HG03457 (cell line): ENCODE measurements around the gene SENP3.
A peak's percentile ranks its signal among the peaks of the same experiment; 100 is the strongest.

Source experiments
- ATAC-seq: cut with Tn5 transposase; IDR thresholded peaks from one replicate; pipeline ENCODE4 v1.9.1; 2021; ENCODE audit warnings: moderate number of reproducible peaks; ENCODE audit not compliant: unreplicated experiment

SENP3 gene

DNA sequence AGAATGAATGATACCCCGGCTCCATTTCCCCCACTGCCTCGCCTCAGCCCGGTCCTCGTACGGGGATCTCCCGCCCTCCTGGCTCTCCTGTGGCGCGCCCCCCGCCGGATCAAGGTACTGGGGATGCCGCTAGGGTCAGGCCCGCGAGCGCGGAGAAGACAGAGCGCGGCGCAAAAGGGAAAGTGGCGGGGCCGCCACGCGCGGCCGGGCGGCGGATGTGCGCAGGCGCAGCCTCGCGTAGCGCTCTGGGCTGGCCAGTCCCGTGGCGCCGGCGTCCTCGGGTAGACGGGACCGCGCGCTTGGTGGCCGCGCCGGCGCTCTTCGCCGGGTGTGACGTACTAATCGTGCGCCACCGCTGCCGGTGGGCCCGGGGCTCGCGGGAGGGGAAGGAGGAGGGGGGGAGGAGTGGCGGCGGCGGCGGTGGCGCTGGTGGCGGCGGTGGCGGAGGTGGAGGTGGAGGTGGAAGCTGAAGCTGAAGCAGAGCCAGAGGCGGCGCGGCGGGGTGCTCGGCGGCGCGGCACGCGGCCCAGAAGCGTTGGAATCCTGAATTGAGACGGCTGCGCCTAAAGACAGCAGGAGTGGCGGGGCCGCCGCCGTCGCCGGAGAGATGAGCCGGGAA is at the start of gene SENP3:
Gene SENP3 (plus strand): TSS at position 331 of the 619 bp plus-strand sequence. CDS start 1,158 bp downstream, outside the sequence.
- ATAC-seq, result peak; percentile 31

DNA sequence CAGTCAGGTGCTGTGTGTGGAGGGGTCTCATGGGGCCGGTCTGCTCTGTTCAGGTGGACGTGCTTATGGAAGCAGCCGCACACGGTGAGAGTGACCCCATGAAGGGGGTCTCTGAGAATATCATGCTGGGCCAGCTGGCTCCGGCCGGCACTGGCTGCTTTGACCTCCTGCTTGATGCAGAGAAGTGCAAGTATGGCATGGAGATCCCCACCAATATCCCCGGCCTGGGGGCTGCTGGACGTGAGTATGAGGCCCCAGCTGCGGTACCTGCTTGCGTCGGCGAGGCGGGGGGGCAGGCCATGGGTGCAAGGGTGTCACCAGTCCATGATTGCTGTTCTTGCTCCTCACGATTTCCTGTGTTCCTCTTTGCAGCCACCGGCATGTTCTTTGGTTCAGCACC is 49.6 kb upstream of the SENP3 start:
- no peak for ATAC-seq

DNA sequence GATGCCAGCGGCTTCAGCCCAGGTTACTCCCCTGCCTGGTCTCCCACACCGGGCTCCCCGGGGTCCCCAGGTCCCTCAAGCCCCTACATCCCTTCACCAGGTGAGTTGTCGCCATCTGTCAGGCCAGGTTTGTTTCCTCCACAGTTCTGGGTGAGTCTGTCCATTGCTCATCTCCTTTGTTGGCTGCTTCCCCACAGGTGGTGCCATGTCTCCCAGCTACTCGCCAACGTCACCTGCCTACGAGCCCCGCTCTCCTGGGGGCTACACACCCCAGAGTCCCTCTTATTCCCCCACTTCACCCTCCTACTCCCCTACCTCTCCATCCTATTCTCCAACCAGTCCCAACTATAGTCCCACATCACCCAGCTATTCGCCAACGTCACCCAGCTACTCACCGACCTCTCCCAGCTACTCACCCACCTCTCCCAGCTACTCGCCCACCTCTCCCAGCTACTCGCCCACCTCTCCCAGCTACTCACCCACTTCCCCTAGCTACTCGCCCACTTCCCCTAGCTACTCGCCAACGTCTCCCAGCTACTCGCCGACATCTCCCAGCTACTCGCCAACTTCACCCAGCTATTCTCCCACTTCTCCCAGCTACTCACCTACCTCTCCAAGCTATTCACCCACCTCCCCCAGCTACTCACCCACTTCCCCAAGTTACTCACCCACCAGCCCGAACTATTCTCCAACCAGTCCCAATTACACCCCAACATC is 48.7 kb upstream of the SENP3 start:
- ATAC-seq, result no peak

DNA sequence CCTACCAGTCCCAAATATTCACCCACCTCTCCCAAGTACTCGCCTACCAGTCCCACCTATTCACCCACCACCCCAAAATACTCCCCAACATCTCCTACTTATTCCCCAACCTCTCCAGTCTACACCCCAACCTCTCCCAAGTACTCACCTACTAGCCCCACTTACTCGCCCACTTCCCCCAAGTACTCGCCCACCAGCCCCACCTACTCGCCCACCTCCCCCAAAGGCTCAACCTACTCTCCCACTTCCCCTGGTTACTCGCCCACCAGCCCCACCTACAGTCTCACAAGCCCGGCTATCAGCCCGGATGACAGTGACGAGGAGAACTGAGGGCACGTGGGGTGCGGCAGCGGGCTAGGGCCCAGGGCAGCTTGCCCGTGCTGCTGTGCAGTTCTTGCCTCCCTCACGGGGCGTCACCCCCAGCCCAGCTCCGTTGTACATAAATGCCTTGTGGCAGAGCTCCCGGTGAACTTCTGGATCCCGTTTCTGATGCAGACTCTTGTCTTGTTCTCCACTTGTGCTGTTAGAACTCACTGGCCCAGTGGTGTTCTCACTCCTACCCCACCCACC is 47.8 kb upstream of the SENP3 start:
- no peak for ATAC-seq

DNA sequence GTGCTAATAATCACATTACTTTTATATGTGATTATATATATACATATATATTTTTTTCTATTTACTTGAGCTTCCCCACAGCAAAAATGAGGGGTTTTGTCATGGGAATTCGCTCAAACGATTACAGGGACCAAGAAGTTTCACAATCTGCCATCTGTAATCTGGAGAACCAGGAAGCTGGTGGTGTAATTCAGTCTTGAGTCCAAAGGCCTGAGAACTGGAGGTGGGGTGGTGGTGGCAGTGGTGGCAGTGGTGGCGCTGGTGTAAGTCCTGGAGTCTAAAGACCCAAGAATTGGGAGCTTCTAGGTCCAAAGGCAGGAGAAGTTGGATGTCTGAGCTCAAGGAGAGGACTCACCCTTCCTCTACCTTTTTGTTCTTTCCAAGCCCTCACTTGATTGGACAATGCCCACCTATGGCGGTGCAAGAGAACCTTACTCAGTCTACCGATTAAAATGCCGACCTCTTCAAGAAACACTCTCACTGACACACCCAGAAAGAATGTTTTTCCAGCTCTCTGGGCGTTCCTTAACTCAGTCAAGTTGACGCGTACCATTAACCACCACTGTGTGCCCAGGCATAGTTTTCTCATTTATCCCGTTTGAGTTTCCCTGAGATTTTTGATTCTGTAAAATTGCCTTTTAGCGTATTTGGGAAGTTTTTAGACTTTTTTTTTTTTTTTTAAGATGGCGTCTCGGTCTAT is 45.7 kb upstream of the SENP3 start:
- no peak for ATAC-seq

DNA sequence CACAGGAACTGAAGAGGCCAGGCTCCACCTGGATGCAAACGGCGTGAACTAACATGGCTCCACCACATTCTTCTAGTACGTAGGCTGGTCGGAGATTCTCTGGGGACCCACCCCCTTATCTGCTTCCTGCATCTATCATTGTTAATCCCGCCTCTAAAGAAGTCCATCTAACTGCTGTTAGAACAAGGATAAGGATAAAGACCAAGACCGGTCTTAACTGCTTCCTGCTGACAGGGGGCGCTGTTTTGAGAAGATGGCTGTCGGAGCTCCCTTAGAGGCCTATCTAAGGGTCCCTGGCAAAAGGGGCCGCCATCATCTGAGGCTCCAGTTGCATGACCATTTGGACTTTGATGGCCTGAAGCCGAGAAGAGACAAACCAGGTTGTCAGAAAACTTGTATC is 38.7 kb upstream of the SENP3 start:
- no peak for ATAC-seq

DNA sequence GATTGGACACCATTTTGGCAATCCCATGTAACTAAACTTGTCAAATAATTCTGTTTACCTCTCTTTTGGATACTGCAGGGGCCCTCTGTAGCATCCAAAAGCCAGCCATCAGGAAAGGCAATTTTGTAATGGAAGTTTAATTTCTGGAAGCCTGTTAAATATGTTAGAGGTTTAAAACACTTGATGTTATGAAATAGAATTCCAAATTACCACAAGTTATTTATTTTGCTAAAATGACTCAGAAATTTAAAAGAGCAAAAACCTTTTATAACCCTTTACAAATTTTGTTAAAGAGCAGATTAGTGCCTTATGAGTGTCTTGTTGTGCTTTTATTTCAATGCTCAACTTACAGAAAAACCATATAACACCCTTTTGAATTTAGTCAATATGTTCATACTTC is 32.9 kb upstream of the SENP3 start:
- no peak for ATAC-seq

DNA sequence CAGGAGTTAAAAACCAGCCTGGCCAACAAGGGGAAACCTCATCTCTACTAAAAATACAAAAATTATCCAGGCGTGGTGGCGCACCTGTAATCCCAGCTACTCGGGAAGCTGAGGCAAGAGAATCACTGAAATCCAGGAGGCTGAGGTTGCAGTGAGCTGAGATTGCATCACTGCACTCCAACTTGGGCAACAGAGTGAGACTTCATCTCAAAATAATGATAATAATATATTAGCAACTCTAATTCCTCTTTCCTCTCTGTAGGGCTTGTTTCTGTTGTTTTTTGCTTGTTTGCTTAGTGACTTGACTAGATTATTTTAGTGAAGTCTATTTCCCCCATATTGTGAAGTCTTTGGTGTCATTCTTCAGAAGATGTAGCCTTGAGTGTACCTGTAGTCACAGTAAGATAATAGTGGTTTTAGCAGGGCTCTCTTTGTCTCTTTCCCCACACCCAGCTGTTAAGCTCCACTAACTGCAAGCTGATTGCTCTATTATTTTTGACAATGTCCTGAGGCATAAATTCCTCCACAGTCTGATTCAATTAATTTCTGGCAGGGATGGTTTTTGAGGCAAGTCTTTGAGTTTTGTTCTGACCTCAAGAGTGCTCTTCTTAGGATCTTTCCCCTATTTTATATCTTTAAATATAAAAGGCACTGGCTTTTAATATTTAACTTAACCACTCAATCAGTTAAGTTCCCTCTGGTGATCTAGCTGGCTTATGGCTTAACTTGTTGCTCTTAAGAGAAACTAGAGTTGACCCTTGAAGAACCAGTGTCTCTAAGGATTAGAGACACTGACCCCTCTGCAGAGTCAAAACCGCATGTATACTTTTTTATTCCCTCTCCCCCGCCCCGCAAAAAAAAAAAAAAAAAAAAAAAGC is 31.5 kb upstream of the SENP3 start:
- ATAC-seq, result no peak

DNA sequence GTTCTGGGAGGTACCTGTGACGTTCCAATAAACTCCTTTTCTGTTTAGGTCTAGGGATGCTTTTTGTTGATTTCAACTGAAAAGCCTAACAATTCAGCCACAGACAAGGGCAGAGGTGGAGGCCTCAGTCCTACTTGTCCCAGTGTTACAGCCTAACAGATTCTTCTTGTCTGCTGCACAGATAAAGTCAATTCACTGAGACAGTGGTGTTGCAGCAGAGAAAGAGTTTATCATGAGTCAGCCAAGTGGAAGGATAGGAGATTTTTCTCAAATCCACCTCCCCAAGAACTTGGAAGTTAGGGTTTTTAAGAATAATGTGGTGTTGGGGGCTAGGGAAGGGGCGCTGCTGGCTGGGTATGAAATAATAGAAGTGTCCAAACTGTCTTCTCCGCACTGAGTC is 23.7 kb upstream of the SENP3 start:
- no peak for ATAC-seq

DNA sequence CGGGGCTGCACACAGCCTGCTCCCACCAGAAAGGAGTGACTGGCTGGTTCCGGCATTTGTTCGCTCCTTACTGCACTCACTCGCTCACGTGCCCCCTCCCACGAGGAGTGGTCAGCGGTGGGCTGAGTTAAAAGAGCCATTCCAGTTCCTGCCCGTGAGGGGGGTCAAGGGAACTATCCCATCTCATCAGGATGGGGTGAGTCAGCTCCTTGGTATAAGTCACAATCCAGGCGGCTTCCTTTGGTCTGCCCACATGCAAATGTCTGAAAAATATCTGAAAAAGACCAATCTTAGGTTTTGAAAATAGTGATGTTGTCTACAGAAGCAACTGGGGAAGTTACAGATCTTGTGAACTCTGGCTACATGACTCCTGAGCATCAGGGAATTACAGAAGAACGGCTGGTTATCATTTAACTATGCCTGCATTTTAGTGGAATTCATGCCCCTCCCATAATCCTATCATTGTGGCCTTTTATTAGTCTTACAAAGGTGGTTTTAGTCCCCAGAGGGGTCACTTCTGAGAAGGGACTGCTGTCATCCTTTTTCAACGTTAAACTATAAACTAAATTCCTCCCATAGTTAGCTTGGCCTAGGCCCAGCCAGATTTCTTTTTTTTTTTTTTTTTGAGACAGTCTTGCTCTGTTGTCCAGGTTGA is 22.7 kb upstream of the SENP3 start:
- ATAC-seq, result no peak

DNA sequence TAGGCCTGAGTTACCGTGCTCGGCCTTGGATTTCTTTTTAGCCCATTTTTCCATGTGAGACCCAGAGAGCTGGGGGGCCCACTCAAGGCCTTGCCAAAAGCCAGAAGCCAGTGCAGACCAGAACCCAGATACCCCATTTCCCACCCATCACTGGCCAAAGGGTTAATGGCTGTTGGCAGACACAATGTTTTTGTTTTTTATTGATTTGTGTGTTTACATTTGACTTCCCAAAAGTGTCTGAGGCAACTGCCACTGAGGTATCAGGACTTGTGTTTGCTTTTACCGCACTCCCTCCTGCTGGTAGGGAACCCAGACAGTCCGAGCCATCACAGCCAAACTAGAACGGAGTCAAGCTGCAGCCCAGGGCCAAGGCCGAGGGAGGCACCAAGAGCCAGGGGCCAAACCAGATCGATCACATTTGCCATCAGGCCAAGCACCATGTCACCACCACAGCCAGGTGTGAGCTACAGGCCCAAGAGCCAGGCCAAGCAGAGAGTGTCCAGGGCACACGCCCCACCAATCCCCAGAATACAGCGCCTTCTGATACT is 20.6 kb upstream of the SENP3 start:
- no peak for ATAC-seq

DNA sequence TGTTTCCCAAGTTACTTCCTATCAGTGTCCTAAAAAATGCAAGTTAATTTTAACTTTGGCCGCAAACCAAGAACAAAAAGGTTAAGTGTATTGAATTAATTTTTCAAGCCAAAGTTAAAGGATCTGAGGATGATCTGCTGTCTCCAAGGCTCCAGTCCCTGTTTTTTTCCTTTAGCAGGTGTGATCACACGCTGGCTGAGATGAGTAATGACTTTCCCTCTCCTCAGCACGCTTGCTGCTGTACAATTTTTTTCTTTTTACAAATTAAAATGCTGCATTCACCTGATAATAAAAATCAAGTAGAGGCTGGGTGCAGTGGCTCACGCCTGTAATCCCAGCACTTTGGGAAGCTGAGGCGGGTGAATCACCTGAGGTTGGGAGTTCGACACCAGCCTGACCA is 16.8 kb upstream of the SENP3 start:
- no peak for ATAC-seq

DNA sequence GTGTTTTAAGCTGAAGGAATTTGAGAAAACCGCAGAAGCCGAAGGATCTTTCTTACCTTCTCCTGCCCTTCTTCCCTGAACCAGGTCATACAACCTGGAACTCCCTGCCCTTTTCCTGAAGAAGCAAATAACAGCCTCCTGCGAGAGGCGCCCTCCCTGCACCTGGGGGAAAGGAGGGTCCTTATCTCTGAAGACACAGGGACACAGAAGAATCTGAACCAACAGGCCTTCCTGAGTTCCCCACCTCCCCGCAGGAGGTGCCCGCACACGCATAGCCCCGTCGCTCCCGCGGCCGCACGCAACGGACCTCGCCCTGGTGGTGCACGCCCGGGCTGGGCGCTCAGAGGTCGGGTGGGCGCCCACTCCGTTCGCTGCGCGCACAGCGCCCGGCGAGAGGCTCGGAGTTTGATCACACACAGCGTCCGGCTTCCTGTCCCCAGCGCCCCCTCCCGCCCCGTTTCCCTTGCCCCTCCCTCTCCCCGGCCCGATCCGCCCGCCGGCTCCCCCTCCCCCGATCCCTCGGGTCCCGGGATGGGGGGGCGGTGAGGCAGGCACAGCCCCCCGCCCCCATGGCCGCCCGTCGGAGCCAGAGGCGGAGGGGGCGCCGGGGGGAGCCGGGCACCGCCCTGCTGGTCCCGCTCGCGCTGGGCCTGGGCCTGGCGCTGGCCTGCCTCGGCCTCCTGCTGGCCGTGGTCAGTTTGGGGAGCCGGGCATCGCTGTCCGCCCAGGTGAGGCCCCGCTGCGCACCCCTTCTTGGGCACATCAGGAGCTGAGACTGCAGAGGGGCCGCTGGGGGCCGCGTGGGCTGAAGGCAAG is 12.9 kb upstream of the SENP3 start, which contains the start of gene TNFSF12:
Gene TNFSF12 (plus strand): TSS at position 474 of the 816 bp plus-strand sequence. CDS start 96 bp downstream, at position 570.
- ATAC-seq, result no peak

DNA sequence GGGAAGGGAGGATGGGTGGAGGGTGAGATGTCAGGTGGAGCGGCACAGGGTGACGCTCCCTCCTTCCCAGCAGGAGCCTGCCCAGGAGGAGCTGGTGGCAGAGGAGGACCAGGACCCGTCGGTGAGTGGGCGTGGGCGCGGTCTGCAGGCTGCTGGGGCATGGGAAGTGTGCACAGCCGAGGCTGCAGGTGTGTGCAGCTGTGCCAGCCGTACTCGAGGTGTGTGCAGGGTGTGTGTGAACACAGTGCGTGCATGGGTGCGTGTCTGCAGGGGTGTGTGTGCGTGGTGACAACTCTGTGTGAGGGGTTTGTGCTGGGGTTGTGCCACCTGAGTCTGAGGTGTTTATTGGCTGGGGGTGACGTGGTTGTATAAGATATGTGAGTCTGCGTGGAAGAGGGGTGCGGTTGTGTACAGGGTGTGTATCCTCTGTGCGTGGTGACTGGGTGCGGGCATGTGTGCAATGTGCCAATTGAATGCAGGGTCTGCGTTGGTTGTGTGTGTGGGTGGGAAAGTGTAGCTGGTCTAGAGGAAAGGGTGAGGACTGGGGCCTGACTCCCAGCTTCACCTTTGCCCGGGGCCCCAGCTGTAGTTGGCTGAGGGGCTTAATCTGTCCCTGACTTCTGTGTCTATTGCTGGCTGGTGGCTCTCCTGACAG is 12.2 kb upstream of the SENP3 start:
- no peak for ATAC-seq

DNA sequence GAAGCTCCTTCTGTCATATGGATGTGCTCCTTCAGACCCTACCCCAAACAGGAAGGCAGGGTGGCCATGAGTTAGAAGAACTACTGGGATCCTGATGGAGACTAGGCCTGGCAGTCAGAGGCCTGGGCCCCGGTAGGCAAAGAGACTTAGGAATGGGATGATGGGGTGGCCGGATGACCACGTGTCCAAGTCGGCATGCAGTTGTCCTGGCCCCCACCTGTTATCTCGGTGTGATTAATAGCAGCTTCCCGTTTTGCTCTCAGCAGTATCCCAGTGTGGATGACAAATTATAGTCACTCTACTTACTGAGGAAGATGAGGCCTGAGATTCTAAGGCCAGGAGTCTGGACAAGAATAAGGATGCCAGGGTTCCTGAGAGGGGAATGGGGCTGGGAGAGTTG is 11.4 kb upstream of the SENP3 start:
- no peak for ATAC-seq

DNA sequence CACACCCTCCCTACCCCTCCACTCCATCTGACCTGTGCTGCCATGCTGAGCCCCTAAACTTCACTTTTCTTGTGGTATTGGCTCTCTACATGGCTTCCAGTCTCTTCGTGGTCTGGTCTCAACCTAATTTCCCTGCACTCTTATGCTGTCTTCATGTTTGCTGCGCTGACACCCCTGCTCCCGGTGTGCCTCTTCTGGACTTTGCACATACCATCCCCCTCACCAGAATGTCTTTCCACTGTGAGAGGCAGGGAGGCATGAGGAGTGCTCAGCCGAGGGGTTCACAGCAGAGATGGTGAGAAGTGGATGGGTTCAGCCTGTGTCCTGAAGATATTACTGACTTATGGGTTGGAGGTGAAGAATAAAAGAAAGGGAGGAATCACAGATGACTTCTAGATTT is 10.3 kb upstream of the SENP3 start:
- ATAC-seq, result no peak

DNA sequence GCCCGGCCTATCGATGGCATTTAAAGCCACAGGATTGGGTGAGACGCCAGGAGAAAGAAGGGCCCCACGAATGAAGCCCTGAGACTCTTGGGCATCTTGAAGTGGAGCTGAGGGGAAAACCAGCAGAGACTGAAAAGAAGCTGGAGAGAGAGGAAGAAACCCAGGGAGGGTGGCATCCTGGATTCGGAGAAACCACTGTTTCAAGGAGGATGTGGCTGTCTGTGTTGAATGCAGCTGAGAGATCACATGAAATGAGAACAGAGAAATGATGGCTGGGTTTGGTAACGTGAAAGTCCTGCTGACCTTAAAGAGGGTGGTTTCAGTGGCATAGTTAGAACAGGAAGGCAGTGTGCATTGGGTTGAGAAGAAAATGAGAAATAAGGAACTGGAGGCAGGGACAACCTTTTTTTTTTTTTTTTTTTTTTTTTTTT is 9.1 kb upstream of the SENP3 start:
- no peak for ATAC-seq

DNA sequence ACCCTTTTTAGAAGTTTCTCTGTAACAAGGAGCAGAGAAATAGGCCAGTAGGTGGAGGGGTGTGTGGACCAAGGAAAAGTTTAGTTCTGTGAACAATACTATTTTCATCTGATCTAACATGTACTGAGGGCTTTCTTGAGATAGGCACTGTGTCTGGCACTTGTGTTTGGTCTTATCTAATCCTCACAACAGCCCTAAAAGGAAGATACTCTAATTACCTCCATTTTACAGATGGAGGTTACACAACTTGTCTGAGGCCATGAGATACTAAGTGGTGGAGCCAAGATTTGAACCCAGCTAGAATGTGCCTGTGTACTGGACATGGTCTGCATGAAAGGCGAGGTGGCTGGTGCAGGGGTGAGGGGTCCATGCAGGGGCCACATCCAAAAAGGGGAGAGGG is 8.4 kb upstream of the SENP3 start:
- no peak for ATAC-seq
